SH-SY5Y (cell line): ENCODE results near the gene PNPLA8.

Source experiments
- GATA2 ChIP-seq: IDR thresholded peaks from 2 replicates; pipeline ENCODE4 v1.6.1; 2011; ENCODE audit warnings: mild to moderate bottlenecking, low read depth, low read length
- GATA3 ChIP-seq: IDR thresholded peaks from 2 replicates; pipeline ENCODE4 v1.6.1; 2011; ENCODE audit warnings: low read depth, mild to moderate bottlenecking, low read length, moderate library complexity

GRCh38 chr7:108454674-108455550, 71.0 kb downstream of the PNPLA8 start:
- TF ChIP-seq GATA3 = no peak
- TF ChIP-seq GATA2 = no peak
